GM12873 (cell line): Measurements from ENCODE around the gene FRMD3.

ENCODE experiments used
- TF ChIP-seq, protein P1 (sequence below): IDR thresholded peaks from 2 replicates; pipeline ENCODE4 v1.5.1; 2012; ENCODE audit warnings: low read depth, mild to moderate bottlenecking, moderate library complexity, low read length, control low read depth; ENCODE audit not compliant: insufficient read depth; ENCODE audit errors: missing control alignments

The FRMD3 gene

GRCh38 chr9:83475741-83476140 lies 62.5 kb downstream of the FRMD3 start:
- TF ChIP-seq, protein P1, sequence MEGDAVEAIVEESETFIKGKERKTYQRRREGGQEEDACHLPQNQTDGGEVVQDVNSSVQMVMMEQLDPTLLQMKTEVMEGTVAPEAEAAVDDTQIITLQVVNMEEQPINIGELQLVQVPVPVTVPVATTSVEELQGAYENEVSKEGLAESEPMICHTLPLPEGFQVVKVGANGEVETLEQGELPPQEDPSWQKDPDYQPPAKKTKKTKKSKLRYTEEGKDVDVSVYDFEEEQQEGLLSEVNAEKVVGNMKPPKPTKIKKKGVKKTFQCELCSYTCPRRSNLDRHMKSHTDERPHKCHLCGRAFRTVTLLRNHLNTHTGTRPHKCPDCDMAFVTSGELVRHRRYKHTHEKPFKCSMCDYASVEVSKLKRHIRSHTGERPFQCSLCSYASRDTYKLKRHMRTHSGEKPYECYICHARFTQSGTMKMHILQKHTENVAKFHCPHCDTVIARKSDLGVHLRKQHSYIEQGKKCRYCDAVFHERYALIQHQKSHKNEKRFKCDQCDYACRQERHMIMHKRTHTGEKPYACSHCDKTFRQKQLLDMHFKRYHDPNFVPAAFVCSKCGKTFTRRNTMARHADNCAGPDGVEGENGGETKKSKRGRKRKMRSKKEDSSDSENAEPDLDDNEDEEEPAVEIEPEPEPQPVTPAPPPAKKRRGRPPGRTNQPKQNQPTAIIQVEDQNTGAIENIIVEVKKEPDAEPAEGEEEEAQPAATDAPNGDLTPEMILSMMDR = no peak

- TF ChIP-seq, protein P1 = no peak
Measured at GRCh38 chr9:83474631-83475030, 63.6 kb downstream of the FRMD3 start.

DNA sequence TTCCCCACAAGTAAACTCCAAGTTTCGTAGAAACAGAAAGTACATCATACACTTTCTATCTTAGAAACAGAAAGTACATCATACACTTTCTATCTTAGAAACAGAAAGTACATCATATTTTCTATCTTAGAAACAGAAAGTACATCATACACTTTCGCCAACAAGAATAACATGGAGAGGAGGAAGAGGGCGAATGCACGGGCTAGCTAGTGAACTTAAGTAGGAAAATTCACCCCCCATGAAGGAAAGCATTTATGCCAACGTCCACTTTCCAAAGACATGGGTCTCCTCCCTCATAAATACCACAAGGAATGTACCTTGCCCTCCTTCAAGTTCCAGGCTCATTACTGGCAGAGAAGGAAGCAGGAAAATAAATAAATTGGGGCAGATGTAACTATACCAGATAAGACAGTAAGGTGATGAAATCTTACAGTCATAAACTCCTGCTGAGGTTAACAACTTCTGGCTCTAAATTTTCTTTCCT lies 64.7 kb downstream of the FRMD3 start:
- TF ChIP-seq, protein P1 = no peak

DNA sequence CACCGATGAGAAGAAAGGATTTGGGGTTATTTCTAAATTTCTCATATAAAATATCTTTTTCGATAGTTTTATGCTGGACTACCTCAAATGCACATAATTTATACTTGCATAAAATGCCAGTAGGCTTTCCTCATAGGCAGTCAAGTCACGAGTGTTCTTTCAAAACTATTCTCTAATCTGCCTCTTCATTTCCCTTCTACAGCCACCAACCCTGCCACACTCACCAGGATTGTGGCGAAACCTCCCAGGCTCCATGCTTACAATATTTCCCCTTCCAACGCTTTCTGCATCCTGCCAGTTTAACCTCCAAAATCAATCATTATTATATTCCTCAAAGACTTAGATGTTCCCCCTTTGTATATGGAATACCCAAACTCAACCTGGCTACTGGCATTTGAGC lies 65.4 kb downstream of the FRMD3 start:
- TF ChIP-seq, protein P1 = no peak

GRCh38 chr9:83472221-83472665 lies 66.0 kb downstream of the FRMD3 start:
- TF ChIP-seq, protein P1 = no peak

DNA sequence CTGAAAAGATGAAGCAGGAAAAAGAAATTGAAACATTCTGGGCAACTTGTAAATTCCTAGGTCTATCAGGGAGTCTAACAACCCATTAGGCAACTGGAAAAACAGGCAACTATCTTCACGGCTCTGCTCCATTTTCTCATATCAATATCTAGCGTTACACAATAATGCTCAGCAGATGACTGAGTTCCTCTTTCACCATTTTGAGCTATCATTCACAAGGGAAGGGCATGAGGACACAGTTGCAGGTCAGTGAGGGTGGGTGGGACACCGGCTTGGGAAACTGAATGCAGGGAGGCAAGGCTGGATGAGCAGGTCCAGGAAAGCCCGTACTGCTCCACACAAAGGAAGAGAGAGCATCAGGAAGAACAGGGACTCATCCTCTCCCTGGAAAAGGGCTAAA lies 67.0 kb downstream of the FRMD3 start:
- TF ChIP-seq, protein P1 = no peak

- TF ChIP-seq, protein P1 = no peak
Measured at GRCh38 chr9:83469722-83470121, 68.5 kb downstream of the FRMD3 start.
